GM13976 (cell line): ENCODE data around the gene KRTAP12-2.

Source experiments
- DNase-seq: peaks from one replicate; pipeline ENCODE4 v3.0.0; 2012; ENCODE audit warnings: low spot score
- CTCF ChIP-seq: IDR thresholded peaks from 2 replicates; pipeline ENCODE4 v1.5.1; 2012; ENCODE audit warnings: borderline replicate concordance, mild to moderate bottlenecking; ENCODE audit not compliant: insufficient read depth; ENCODE audit errors: extremely low read depth, missing control alignments, control extremely low read depth
- in situ Hi-C: fragments of 300-500 bp; cut with MboI; formaldehyde crosslinking; loops from one replicate; pipeline ENCODE4 v1.12.0; 2022; ENCODE audit warnings: low sequenced_read_pairs, mixed read lengths, inconsistent platforms; ENCODE audit not compliant: unreplicated experiment

Gene KRTAP12-2

GRCh38 chr21:44684483-44684882 lies 17.8 kb upstream of the KRTAP12-2 start:
- TF ChIP-seq CTCF: no peak
- in situ Hi-C loops: no loop called here
- no peak for DNase-seq

GRCh38 chr21:44684077-44684476 lies 17.4 kb upstream of the KRTAP12-2 start:
- in situ Hi-C loops: no loop called here
- DNase-seq: no peak
- TF ChIP-seq CTCF: no peak

- no peak for DNase-seq
- in situ Hi-C loops: no loop called here
- no peak for TF ChIP-seq CTCF
Measured at GRCh38 chr21:44682580-44683151, 15.9 kb upstream of the KRTAP12-2 start.

- no peak for DNase-seq
- in situ Hi-C loops: no loop called here
- no peak for TF ChIP-seq CTCF
Measured at GRCh38 chr21:44681861-44682579, 15.3 kb upstream of the KRTAP12-2 start, which contains the start of gene KRTAP12-1. KRTAP12-1 (minus strand) TSS chr21:44682163; CDS start chr21:44682123, 40 bp downstream.

GRCh38 chr21:44681152-44681551 lies 14.4 kb upstream of the KRTAP12-2 start:
- in situ Hi-C loops: no loop called here
- no peak for TF ChIP-seq CTCF

GRCh38 chr21:44677881-44678280 lies 11.2 kb upstream of the KRTAP12-2 start:
- in situ Hi-C loops: no loop called here
- no peak for TF ChIP-seq CTCF
- DNase-seq: no peak

More at GRCh38 chr21:44681152-44681551, 14.4 kb upstream of the KRTAP12-2 start:
- DNase-seq: no peak
